GM08714 (cell line): ENCODE data around the gene CMSS1.

Source experiments
- H3K4me3 ChIP-seq: fragments of 200-500 bp; sonication (Bioruptor generic); 2 replicates; pipeline ENCODE4 v1.5.1; 2014; ENCODE audit warnings: mild to moderate bottlenecking, low read length, inconsistent platforms
- ZNF274 ChIP-seq: IDR thresholded peaks from 2 replicates; pipeline ENCODE4 v1.6.1; 2012; ENCODE audit warnings: mild to moderate bottlenecking, low read depth, low read length

CMSS1 gene

DNA sequence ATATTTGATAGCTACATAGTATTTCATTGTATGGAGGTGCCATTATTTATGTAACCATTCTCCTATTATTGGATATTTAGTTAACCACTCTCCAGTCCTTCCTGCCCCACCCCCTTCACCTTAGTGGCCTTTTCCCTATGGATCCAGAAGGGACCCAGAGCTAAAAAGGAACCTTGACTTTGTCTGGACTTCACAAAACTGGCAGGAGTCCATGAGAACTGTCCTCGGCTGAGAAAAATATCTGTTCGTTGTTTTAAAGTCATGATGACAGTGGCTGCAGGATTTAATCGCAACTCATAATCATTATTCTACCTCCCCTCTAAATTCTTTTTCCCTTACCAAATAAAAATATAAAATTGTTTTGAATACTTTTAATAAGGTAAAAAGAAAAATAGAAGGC is 129.7 kb downstream of the CMSS1 start:
- no peak for TF ChIP-seq ZNF274
- H3K4me3 ChIP-seq = no peak overlapping the region

DNA sequence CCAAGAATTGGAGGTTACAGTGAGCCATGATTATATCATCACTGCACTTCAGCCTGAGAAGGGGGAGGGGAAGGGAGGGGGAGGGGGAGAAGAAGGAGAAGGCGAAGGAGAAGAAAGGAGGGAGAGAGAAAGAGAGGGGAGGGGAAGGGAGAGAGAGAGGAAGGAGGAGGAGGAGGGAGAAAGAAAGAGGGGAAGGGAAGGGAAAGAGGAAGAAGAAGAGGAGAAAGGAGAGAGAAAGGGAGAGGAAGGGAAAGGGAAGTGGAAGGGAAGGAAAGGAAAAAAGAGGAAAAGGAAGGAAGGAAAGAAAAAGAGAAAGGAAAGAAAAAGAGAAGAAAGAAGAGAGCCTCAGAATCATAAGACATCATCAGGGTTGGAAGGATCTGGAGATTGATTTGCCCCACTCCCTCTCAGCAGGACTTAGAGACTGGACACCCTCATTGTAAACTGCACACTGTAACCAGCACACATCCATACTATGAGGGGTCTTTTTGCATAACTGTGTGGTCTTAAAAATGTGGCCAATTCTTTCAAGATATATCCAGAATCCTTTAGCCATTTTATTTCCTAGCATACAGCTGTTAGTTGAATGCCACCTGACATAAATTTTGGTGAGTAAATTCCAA is 130.9 kb downstream of the CMSS1 start:
- TF ChIP-seq ZNF274 = no peak
- no peak overlapping the region for H3K4me3 ChIP-seq

GRCh38 chr3:99949956-99950670 is 132.5 kb downstream of the CMSS1 start:
- no peak overlapping the region for H3K4me3 ChIP-seq
- TF ChIP-seq ZNF274 = no peak

DNA sequence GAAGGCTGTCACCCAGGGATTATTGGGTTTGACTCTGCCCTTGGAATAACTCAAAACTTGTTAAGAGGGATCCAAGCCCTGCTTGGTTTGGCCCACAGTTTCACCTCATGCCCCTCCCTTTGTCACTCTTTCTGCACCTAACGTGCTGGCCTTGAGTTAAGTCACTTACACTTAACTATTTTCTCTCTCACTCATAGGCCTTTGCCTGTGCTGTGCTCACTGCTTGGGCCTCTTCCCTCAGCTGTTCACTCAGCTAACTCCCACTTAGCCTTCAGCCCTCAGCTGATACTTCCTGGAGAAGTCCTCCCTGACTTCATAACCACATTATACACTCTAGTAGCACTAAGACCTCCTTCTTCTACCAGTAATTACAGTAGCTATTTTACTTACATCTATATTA is 133.3 kb downstream of the CMSS1 start:
- no peak for TF ChIP-seq ZNF274
- H3K4me3 ChIP-seq = no peak overlapping the region

DNA sequence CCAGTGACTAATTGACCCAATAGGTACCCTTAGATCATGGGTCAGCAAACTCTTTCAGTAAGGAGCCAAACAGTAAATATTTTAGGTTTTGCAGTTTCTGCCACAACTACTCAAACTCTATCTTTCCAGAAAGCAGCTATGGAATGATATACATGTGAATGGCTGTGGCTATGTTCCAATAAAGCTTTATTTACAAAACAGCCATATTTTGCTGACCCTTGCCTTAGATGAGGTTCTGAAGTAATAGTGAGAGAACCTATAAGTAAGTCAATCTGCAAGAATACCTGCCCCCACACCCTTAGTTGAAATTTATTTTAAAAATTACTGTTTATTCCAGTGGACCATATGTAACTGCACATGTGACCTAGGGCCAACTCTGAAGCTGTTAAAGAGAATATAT is 134.0 kb downstream of the CMSS1 start:
- H3K4me3 ChIP-seq = no peak overlapping the region
- no peak for TF ChIP-seq ZNF274

DNA sequence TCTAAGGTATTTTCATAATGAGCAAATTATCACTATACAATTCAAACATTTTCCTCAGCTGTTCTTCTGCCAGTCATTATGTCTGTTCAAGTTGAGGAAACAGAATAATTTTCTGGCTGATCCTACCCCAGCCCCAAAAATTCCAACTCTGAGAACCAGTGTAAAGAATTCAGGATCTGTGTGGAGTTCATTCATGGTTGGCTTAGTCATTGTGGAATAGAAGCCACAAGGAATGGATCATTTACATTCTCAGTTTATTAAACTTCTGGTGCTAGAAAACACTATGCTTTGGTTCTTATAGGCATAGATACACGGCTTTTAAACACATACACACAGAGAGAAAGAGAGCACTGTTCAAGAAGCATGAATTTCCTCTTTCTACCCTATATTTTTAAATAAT is 134.6 kb downstream of the CMSS1 start:
- no peak for TF ChIP-seq ZNF274
- H3K4me3 ChIP-seq = no peak overlapping the region

- no peak overlapping the region for H3K4me3 ChIP-seq
- TF ChIP-seq ZNF274 = no peak
Measured at GRCh38 chr3:99953596-99953995, 135.9 kb downstream of the CMSS1 start.

- H3K4me3 ChIP-seq = no peak overlapping the region
- TF ChIP-seq ZNF274 = no peak
Measured at GRCh38 chr3:99954914-99955644, 137.4 kb downstream of the CMSS1 start.

- TF ChIP-seq ZNF274 = no peak
Measured at GRCh38 chr3:99955773-99956562, 138.3 kb downstream of the CMSS1 start.

GRCh38 chr3:99957151-99957796 is 139.6 kb downstream of the CMSS1 start:
- TF ChIP-seq ZNF274 = no peak
- no peak overlapping the region for H3K4me3 ChIP-seq

More at GRCh38 chr3:99955773-99956562, 138.3 kb downstream of the CMSS1 start:
- H3K4me3 ChIP-seq = no peak overlapping the region

DNA sequence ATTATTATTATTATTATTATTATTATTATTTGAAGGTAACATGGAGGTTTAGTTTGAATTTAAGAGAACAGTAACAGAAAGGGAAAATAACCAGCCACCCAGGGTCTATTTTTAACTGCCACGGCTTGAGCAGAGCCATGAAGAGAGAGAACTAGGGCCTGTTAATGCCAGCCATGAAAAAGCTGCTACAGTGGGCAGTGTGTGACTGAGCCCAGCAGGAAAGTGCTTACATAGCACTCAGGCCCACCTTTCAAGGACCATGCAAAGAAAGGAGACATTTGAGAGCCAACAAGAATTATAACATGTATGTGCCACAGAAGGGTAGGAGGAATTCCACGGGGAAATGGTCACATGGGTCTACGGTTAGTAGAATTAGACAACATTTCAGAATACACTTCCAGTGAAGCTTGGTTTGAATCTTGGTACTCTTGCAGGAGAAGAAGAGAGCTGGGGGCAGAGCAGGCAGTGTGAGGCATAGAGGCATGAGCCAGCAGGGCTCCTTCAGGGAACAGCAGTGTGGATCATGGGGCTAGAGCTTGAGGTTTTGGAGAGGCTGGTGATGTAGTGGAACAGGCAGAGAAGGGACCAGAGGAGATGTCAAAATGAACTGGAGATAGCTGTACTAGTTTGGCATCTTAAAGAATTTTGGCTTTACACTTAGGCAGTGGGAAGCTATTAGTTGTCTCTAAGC is 140.7 kb downstream of the CMSS1 start:
- no peak overlapping the region for H3K4me3 ChIP-seq
- TF ChIP-seq ZNF274 = no peak

GRCh38 chr3:99960123-99960878 is 142.6 kb downstream of the CMSS1 start:
- no peak for TF ChIP-seq ZNF274
- H3K4me3 ChIP-seq = no peak overlapping the region

DNA sequence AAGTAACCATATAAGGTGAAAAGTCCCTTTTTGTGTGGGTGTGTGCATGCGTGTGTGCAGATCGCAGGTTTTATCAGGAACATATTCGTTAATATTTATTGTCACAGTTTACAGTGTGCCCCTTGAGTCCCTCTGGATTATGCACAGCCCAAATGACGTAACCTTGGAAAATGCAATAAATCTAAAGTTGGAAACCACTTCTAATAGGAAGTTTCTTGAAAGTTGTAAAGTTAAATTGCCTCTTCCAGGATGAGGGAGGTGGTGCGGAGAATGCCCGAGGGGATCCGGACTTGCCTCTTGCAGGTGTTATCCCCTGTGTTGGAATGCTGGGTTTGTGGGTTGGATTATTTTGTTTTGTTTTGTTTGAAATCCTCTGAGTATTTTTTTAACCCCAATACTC is 143.3 kb downstream of the CMSS1 start:
- no peak for TF ChIP-seq ZNF274

More for the DNA sequence above, 143.3 kb downstream of the CMSS1 start:
- H3K4me3 ChIP-seq = no peak overlapping the region
